Heart left ventricle (tissue), 16 donors: ENCODE data around the gene PTOV1. TPM values are rescaled to one million over a fixed set of nuclear protein-coding genes. Genes with fewer than 3 reads are reported as not detected.
"Not testable (repeated sequence)": the region's sequence is repeated elsewhere in the genome, so short reads cannot be mapped to it uniquely, and the experiment has no call there.

Experiments
- ATAC-seq, 4 donors: fragments of 200-7000 bp; cut with Tn5 transposase; one replicate each; pipeline ENCODE4 v1.9.1; 2020 to 2022; ENCODE audit warnings: moderate library complexity in 4 of 4, mild to moderate bottlenecking in 3 of 4, moderate number of reproducible peaks in 1 of 4
- DNase-seq, 5 donors: peaks; one replicate each; pipeline ENCODE4 v3.0.0-alpha.2; 2020
- H3K27ac ChIP-seq, 12 donors: fragments of 200-600 bp; sonication (generic) in 4 of 12; one replicate each; pipeline versions ENCODE4 v1.5.0 to v1.8.0; 2016 to 2022; ENCODE audit warnings: mild to moderate bottlenecking in 2 of 12
- H3K27me3 ChIP-seq, 9 donors: fragments of 200-600 bp; sonication (generic) in 2 of 9; one replicate each; pipeline versions ENCODE4 v1.5.1 to v1.8.0; 2016 to 2022; ENCODE audit warnings: mild to moderate bottlenecking in 3 of 9
- H3K36me3 ChIP-seq, 9 donors: fragments of 200-600 bp; sonication (generic) in 2 of 9; one replicate each; pipeline versions ENCODE4 v1.5.0 to v1.8.0; 2018 to 2022; ENCODE audit warnings: mild to moderate bottlenecking in 2 of 9
- H3K4me1 ChIP-seq, 12 donors: fragments of 200-600 bp; sonication (generic) in 4 of 12; one replicate each; pipeline versions ENCODE4 v1.5.0 to v1.8.0; 2016 to 2022; ENCODE audit warnings: mild to moderate bottlenecking in 3 of 12
- H3K4me3 ChIP-seq, 12 donors: fragments of 200-600 bp; sonication (generic) in 4 of 12; one replicate each; pipeline versions ENCODE4 v1.5.0 to v1.8.0; 2017 to 2022; ENCODE audit warnings: mild to moderate bottlenecking in 9 of 12, moderate library complexity in 4 of 12
- H3K9me3 ChIP-seq, 12 donors: fragments of 200-600 bp; sonication (generic) in 4 of 12; one replicate each; pipeline versions ENCODE4 v1.5.0 to v1.8.0; 2016 to 2022; ENCODE audit warnings: mild to moderate bottlenecking in 1 of 12
- CTCF ChIP-seq, 12 donors: fragments of 200-600 bp; sonication (generic) in 4 of 12; IDR thresholded peaks; one replicate each; pipeline versions ENCODE4 v1.5.0 to v1.8.0; 2018 to 2022; ENCODE audit warnings: antibody characterized with exemption in 12 of 12, mild to moderate bottlenecking in 5 of 12
- POLR2A ChIP-seq, 2 donors: fragments of 450-650 bp; IDR thresholded peaks; one replicate each; pipeline ENCODE4 v1.6.1; 2017; ENCODE audit warnings: antibody characterized with exemption in 2 of 2, mild to moderate bottlenecking in 2 of 2, moderate library complexity in 2 of 2
- WGBS, 4 donors: extraction: QIAGEN DNeasy Blood & Tissue Kit in 2 of 4; methylation state at CpG; one replicate each; pipeline versions ENCODE4 v1.1.5 to v1.1.7; 2013 to 2018; 5-methylcytosine and 5-hydroxymethylcytosine counted together
- intact Hi-C, 10 donors: fragments of 100-400 bp; cut with DNase I; formaldehyde crosslinking; loops; one replicate each; pipeline versions ENCODE4 v1.11.1 to v1.14.2; 2022
- polyA plus RNA-seq, 2 donors: library from polyadenylated mRNA; stranded (reverse); fragments of 200-250 nt; gene quantifications; one replicate each; pipeline ENCODE4 v1.2.3, GENCODE V29; 2013
- total RNA-seq, 9 donors: library from RNA; depleted of rRNA in 2 of 9; stranded (reverse); fragments of >200 nt in 2 of 9; fragmentation: NEBNext Ultra II Directional in 3 of 9; extraction: Animal tissue kit (Norgen Biotek cat#: 25700) in 3 of 9; gene quantifications; one replicate each; pipeline versions ENCODE4 v1.1.0 to v1.2.4, GENCODE V29; 2016 to 2023
- donor health status: ischemic (EF 13 %, LVEDD 7.1; RV severe dilation, severe dysfunction).
- donor health status: healthy with polysubstance abuse.
- donor health status: DM: no; HTN: yes; CAD: no.
- donor health status: DM: no; HTN: no; CAD: no.
- donor health status: ischemic (EF 25% LVEDD 6.9; RV normal size, moderate dysfunction).
- donor health status: ischemic (EF 25% LVEDD 5.7; RV mildly dilated, moderate dysfunction).
- donor health status: healthy.
- donor health status: DM: yes; HTN: yes; CAD: no.
- donor health status: ischemic (EF 35%, LVEDD 5.7; RV mildly dilated, moderate dysfunction).
- donor health status: nonischemic (EF 11% LVEDD 7.7; RV severe dilation, severe dysfunction).
- donor health status: DM: yes; HTN: yes; CAD: no.
- donor health status: PGD.
- donor health status: ischemic (EF 29% LVEDD 5.4; RV normal size, mild dysfunction).
- donor health status: nonischemic (EF 23%, LVEDD 6.1; RV moderate dilation, normal function).

The PTOV1 gene
- total and polyA plus RNA-seq, 11 donors: 70.9 to 135 (median 91.5) TPM

- Histone ChIP-seq H3K36me3 (peaks cover 0 to 9% (median 0%) of the 10 kb centered on the region in 9 donors), H3K4me3 (peak overlapping the region in 3 of 12 donors; percentile 63 to 84 (median 79)), H3K9me3 (no peaks in the 10 kb centered on the region), H3K27ac (peak overlapping the region; percentile 87 to 100 (median 97)), H3K4me1 (peaks cover 0 to 45% (median 31%) of the 10 kb centered on the region in 12 donors), H3K27me3 (no peaks in the 10 kb centered on the region)
- intact Hi-C loops: loop anchor here in 5 of 10 donors (2.0 to 5.0 kb wide), 4 partner anchors 36 to 184 kb away; partner anchors contain the start of genes PNKP (in 4 of the 5), PTOV1 (in 3 of the 5), AKT1S1 (in 1 of the 5) and TBC1D17 (in 1 of the 5)
- ATAC-seq (no peak), DNase-seq (peak in 1 of 5 donors; percentile 32)
- 87 to 90% (median 88%) methylated on average over 14 of the region's 14 CpGs for WGBS, 4 donors
- TF ChIP-seq POLR2A (IDR thresholded peaks at IDR 0.05): no peak
- no peak for TF ChIP-seq CTCF (IDR thresholded peaks at IDR 0.05)
Measured at GRCh38 chr19:49816590-49816989, 34.4 kb upstream of the PTOV1 start.

DNA sequence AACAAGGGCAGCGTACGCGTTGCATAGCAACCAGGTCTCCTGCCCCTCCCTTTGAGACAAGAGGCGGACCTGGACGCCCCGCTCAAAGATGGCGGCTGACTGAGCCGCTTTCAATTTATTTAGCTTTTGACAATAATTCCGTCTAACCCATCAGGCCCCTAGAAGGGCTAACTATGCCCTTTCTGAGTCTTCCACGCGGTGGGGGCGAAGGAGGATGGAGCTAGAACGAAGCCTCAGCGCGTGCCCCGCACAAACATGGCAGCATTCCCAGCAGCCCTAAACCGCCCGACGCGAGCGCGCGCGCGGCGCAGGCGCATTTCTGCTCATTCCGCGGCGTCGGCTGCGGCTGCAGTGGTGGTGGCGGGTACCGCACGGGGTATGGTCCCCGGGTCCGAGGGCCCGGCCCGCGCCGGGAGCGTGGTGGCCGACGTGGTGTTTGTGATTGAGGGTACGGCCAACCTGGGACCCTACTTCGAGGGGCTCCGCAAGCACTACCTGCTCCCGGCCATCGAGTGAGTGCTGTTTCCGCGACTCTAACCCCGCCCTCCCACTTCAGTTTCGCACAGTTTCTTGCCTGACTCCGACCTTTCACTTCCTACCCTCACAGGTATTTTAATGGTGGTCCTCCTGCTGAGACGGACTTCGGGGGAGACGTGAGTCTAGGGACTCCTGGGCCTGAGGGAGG is 32.9 kb upstream of the PTOV1 start, which contains the start of gene MED25:
TSS of gene MED25 (plus strand) at position 326 of the 685 bp plus-strand sequence. CDS start at position 379, 53 bp downstream.
- H3K9me3 ChIP-seq: no peaks in the 10 kb centered on the region
- H3K27me3 ChIP-seq: no peaks in the 10 kb centered on the region
- peak; percentile 52 to 80 (median 75) for ATAC-seq
- peak; percentile 85 to 92 (median 89) for DNase-seq
- 0 to 1% (median 1%) methylated on average over 28 to 57 of the region's 57 CpGs for WGBS, 4 donors
- peak within 1 kb of the TSS; percentile 87 to 100 (median 97) for H3K27ac ChIP-seq
- peaks cover 0 to 16% (median 4%) of the 10 kb centered on the region in 9 donors for H3K36me3 ChIP-seq
- intact Hi-C loops: loop anchor here in 6 of 10 donors (1.0 to 5.0 kb wide), 7 partner anchors 33 to 186 kb away; partner anchors contain the start of genes PNKP (in 5 of the 6), PTOV1 (in 4 of the 6), AKT1S1 (in 2 of the 6) and TBC1D17 (in 2 of the 6)
- peak; percentile 40 to 81 for TF ChIP-seq POLR2A (IDR thresholded peaks at IDR 0.05)
- TF ChIP-seq CTCF (IDR thresholded peaks at IDR 0.05): peak in 7 of 12 donors; percentile 10 to 49 (median 28)
- peak within 1 kb of the TSS; percentile 45 to 93 (median 80) for H3K4me3 ChIP-seq
- H3K4me1 ChIP-seq: peaks cover 0 to 40% (median 28%) of the 10 kb centered on the region in 12 donors

GRCh38 chr19:49818649-49819370 is 32.1 kb upstream of the PTOV1 start:
- Histone ChIP-seq H3K27ac (peak overlapping the region; percentile 87 to 100 (median 97)), H3K4me1 (peaks cover 0 to 38% (median 27%) of the 10 kb centered on the region in 12 donors), H3K27me3 (no peaks in the 10 kb centered on the region), H3K4me3 (peak overlapping the region; percentile 45 to 93 (median 80)), H3K36me3 (peaks cover 0 to 23% (median 11%) of the 10 kb centered on the region in 9 donors), H3K9me3 (no peaks in the 10 kb centered on the region)
- peak in 1 of 5 donors; percentile 41 for DNase-seq
- 15 to 27% (median 22%) methylated on average over 12 to 16 of the region's 16 CpGs for WGBS, 4 donors
- intact Hi-C loops: loop anchor here in 6 of 10 donors (1.0 to 5.0 kb wide), 7 partner anchors 32 to 187 kb away; partner anchors contain the start of genes PNKP (in 5 of the 6), PTOV1 (in 4 of the 6), AKT1S1 (in 1 of the 6) and TBC1D17 (in 1 of the 6)
- no peak for ATAC-seq
- TF ChIP-seq POLR2A (IDR thresholded peaks at IDR 0.05) (no peak), CTCF (IDR thresholded peaks at IDR 0.05) (no peak)

DNA sequence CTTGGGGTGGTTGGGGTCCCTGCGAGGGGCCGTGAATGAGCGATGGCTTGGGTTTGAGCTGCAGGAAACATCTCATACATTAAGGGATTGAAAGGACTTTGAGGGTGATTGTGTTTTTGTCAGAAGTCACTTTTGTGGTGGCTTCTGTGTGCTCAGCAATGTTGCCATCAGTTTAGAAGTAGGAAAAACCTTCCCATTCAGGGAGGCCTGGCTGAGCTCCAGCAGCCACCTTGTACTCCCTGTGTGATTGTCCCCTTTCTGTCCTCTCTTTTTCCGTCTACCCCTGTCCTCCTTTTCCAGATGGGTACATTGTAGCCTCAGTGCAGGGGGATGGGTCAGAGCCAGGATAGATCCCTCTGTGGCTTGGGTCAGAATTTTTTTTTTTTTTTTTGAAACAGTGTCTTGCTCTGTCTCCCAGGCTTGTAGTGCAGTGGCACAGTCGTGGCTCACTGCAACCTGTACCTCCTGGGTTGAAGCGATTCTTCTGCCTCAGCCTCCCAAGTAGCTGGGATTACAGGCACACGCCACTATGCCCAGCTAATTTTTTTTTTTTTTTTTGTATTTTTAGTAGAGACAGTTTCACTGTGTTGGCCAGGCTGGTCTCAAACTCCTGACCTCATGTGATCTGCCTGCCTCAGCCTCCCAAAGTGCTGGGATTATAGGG is 31.4 kb upstream of the PTOV1 start:
- H3K4me3 ChIP-seq: peak overlapping the region in 9 of 12 donors; percentile 63 to 92 (median 80)
- not testable (repeated sequence) for H3K27me3 ChIP-seq, ATAC-seq, H3K9me3 ChIP-seq
- peaks cover 0 to 31% (median 15%) of the 10 kb centered on the region in 9 donors for H3K36me3 ChIP-seq
- peak overlapping the region; percentile 48 to 100 (median 96) for H3K27ac ChIP-seq
- WGBS, 4 donors: 69 to 73% (median 73%) methylated on average over 7 of the region's 7 CpGs
- intact Hi-C loops: loop anchor here in 9 of 10 donors (1.0 to 5.0 kb wide), 7 partner anchors 31 to 187 kb away; partner anchors contain the start of genes PNKP (in 4 of the 9), PTOV1 (in 4 of the 9), AKT1S1 (in 1 of the 9) and TBC1D17 (in 1 of the 9)
- H3K4me1 ChIP-seq: peaks cover 0 to 38% (median 23%) of the 10 kb centered on the region in 12 donors
- DNase-seq: peak in 1 of 5 donors; percentile 48
